GM20000 (cell line): ENCODE data around the gene AXIN1.
"Not testable (repeated sequence)": the region's sequence is repeated elsewhere in the genome, so short reads cannot be mapped to it uniquely, and the experiment has no call there.

Experiments used
- DNase-seq: peaks from one replicate; pipeline ENCODE4 v3.0.0; 2012; ENCODE audit warnings: low spot score
- CTCF ChIP-seq: IDR thresholded peaks from 2 replicates; pipeline ENCODE4 v1.5.1; 2012; ENCODE audit warnings: mild to moderate bottlenecking, control low read depth; ENCODE audit errors: extremely low read depth, missing control alignments

Gene AXIN1

GRCh38 chr16:363766-364490 is 11.4 kb upstream of the AXIN1 start:
- DNase-seq, result no peak
- TF ChIP-seq CTCF, result no peak

- no peak for DNase-seq
These were observed 10.7 kb upstream of the AXIN1 start for GRCh38 chr16:363110-363765.

GRCh38 chr16:362702-362999 is 10.1 kb upstream of the AXIN1 start:
- not testable (repeated sequence) for DNase-seq

More at GRCh38 chr16:363110-363765, 10.7 kb upstream of the AXIN1 start:
- no peak for TF ChIP-seq CTCF

GRCh38 chr16:361872-362701 is 9.6 kb upstream of the AXIN1 start:
- peak; percentile 70 for TF ChIP-seq CTCF
- peak; percentile 90 for DNase-seq

- DNase-seq, result no peak
- no peak for TF ChIP-seq CTCF
These were observed 8.9 kb upstream of the AXIN1 start for GRCh38 chr16:361341-361871.

GRCh38 chr16:360698-361336 is 8.3 kb upstream of the AXIN1 start:
- DNase-seq, result no peak
- TF ChIP-seq CTCF, result no peak

GRCh38 chr16:359871-360697 is 7.6 kb upstream of the AXIN1 start:
- no peak for TF ChIP-seq CTCF
- no peak for DNase-seq
